Peyer's patch (tissue), 4 donors: ENCODE measurements around the gene TRPV4.

Experiments
- CTCF ChIP-seq, 6 experiments: fragments of 450-650 bp in 4 of 6; fragments of 200-600 bp in 2 of 6; sonication (generic) in 1 of 6; IDR thresholded peaks; one replicate each; pipeline ENCODE4 v1.5.1; 2017 to 2019; ENCODE audit warnings: antibody characterized with exemption in 6 of 6, mild to moderate bottlenecking in 3 of 6, moderate library complexity in 1 of 6
- POLR2A ChIP-seq, 2 donors: fragments of 450-650 bp; IDR thresholded peaks; one replicate each; pipeline ENCODE4 v1.5.1; 2017; ENCODE audit warnings: antibody characterized with exemption in 2 of 2, mild to moderate bottlenecking in 2 of 2, moderate library complexity in 2 of 2

GRCh38 chr12:109792992-109793391 is 40.2 kb downstream of the TRPV4 start:
- TF ChIP-seq CTCF (IDR thresholded peaks at IDR 0.05) (no peak), POLR2A (IDR thresholded peaks at IDR 0.05) (no peak)
